Kasumi-1 (cell line): ENCODE results near the gene PEX13.
"Not testable (repeated sequence)": the region's sequence is repeated elsewhere in the genome, so short reads cannot be mapped to it uniquely, and the experiment has no call there.

Experiments
- DNase-seq, 2 experiments: peaks; one replicate each; lab custom pipeline; 2025; lab: John Stamatoyannopoulos, UW

The PEX13 gene

DNA sequence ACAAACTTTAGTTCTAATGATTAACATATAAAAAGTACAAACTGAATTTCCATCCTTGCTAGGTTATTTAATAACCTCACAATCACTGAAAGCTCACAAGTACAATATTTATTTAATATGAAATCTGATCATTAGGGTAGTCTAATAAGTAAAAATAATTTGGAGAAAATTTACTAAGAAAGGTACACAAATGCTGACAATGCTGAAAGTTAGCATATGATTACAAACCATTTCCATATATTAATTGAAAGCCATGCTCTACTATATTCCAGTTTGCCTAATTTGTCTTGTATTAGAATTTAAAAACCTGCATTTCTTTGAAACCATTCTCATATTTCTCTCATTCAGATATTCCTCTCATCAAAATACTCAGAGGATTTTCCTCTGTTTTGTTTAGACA lies 8.2 kb upstream of the PEX13 start:
- DNase-seq, result no peak

DNA sequence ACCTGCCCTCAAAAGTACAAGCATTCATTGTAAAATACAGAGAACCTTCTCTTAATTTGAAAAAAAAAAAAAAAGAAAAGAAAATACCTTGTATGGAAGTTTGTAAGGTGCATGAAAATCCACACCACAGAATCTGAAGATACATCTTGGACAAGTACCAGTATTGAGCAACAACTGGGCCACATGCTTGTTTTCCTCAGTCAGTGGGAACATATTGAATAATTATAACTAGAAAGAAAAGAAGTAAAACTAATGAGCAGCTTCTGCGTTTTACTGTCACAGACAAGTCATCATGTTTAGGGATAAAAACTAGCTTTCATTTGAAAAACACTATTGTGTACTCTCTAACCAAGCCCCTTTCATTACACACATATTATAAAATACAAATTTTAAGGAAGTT lies 5.8 kb upstream of the PEX13 start:
- no peak for DNase-seq

DNA sequence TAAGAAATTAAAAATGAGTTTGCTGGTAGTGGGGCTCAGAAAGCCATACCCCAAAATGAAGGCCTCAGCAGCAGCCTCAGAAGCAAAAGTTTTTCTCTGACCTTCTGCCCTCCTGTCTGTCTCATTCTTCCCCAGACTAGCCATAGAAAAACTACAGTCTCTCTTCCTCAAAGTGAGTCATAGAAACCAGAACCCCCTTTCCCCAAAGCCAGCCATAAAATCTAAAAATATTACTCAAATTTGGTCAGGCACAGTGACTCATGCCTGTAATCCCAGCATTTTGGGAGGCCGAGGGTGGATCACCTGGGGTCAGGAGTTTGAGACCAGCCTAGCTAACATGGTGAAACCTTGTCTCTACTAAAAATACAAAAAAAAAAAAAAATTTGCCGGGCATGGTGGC lies 5.2 kb upstream of the PEX13 start:
- DNase-seq, result peak; percentile 48 to 65

DNA sequence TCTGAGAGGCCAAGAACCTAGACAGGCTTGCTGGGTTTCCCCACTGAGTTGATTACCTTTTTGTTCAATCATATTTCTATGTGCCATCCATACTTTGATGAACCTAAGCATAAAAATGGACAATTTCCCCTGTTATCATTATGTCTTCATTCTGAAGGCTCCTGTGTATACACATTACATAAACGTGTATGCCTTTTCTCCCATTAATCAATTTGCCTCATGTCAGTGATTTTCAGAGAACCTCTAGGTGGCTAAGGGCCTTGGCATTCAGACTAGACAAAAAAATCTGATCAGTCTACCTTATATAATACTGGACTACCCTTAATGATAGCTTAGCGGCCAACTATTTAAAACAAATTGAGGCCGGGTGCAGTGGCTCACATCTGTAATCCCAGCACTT lies 4.1 kb upstream of the PEX13 start:
- no peak for DNase-seq

DNA sequence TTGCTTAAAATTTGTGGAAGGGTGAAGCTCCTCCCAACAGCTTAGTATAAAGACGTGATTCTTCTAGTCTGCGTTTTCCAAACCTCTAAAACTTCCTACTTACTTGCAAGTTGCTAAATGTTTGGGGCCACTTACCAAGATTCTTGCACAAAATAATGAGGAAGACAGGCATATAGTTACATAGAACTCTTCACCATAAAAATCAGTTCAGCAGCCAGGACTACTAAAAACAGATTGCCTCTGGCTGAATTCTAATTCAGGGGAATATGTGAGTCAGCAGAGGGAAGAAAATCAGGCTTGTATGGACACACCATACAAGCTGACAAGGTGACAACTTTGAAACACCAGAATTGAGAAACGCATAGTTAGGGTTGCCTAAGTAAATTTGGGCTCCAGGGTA lies 2.8 kb upstream of the PEX13 start:
- no peak for DNase-seq

DNA sequence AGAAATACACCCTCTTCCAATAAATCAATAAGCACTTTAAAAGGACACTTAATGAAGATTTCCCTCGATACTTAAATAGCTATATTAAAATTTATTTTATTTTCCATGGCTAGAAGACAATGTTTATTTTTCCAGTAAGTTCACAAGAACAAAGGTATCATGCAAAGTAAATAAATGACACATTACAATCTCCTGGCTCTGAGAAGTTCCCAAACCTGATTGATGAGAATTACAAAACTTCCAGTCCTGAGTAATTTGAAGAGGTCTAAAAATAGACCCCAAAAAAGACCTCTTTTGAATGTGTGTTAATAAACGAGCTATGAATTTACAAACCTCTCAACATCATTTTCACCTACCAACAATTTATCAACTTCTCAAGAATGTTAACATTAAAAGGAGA lies 1.5 kb upstream of the PEX13 start:
- no peak for DNase-seq

DNA sequence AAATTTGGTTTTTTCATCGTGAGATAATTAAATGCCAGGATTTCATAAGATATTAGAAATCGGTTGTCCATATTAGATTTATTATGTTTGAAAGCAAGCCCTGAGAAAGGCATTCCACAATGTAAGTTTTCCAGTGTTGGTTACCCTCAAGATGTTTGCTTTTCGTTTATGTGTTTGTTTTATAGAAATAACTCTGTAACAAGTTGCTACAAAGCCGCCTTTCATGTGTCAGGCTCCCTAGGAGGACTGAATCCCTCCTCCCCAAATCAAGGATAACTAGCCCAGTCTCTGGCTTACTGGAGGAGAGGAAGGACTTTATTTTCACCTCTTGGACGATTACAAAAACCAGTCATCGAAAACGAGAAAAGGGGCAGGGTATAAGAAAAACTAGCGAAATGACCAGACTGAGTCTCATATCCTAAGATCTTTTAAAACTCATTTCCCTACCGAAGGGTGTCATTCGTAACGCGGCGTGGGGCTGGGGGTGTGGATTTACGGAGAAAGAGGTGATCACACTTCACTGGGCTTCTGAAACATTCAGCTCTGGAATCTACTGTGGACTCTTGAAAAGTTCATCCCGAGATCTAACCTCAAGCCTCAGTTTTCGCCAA lies 1.0 kb upstream of the PEX13 start:
- DNase-seq, result peak in 1 of 2 experiments; percentile 41

DNA sequence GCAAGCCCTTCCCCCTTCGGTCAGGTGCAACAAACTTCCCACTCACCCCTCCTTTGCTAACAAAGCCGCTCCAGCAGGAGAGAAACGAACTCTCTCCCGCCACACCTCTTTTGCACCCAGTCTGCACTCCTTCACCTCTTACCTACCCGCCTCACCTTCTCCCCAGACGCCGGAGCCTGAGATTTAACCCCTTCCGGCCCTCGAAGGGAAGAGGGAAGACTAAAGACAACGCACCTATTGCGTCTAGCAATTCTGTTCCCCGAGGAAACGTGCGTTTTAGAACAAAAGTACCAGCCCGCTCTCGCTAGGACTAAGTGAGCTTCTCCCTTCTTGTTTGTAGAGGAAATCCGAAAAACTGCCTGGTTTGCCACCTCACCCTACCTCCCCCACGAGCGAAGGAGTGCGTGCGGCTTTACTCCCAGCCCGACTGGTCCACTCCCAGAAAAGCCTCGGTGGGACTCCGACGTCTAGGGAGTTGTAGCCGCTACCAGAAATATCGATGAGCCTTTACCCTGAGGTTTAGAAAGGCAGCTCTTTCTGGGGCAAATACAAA lies 441 bp upstream of the PEX13 start:
- peak; percentile 92 to 93 for DNase-seq

DNA sequence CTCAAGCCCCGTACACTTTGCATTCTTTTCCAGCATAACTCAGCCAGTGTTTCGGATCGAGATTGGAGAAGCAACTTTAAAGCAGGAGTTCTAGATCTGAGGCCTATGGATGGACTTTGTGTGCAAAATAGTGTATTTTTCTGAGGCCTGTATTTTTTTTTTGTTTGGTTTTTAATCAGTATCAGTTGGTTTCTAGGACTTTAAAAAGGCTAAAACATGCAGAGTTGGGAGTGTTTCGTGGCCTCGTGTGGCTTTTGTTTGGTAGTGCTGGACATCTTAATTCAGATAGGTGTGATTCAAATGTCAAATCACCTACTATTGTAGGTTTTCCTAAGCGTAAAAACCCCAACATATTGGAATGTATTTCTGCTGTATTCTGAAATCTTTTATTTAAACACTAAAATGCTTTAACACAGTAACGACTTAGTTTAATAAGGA lies 817 bp downstream of the PEX13 start:
- peak in 1 of 2 experiments; percentile 69 for DNase-seq

DNA sequence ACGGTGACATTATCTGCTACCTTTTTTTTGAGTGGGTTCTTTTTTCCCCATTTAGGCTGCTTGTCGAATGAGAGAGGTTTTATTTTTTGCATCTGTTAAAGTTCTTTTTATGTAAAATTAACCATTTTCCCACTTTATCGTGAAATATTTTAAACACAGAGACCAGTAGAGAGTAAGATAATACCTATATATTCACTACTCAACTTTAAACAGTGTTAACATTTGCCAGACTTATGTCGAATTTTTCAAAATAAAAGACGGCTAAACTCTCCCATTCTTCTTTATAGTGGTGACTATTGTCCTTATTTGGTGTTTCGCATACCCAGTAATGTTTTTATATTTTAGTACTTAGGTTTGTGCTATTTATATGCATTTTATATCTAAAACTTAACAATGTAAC lies 1.3 kb downstream of the PEX13 start:
- peak in 1 of 2 experiments; percentile 8 for DNase-seq

DNA sequence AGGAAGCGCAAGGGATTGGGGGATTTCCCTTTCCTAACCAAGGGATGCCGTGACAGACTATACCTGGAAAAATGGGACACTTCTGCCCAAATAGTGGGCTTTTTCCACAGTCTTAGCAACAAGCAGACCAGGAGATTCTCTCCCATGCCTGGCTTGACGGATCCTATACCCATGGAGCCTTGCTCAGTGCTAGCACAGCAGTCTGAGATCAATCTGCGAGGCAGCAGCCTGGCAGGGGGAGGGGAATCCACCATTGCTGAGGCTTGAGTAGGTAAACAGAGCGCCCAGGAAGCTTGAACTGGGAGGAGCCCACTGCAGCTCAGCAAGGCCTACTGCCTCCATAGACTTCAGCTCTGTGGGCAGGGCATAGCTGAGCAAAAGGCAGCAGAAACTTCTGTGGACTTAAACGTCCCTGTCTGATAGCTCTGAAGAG lies 3.7 kb downstream of the PEX13 start:
- no peak for DNase-seq

DNA sequence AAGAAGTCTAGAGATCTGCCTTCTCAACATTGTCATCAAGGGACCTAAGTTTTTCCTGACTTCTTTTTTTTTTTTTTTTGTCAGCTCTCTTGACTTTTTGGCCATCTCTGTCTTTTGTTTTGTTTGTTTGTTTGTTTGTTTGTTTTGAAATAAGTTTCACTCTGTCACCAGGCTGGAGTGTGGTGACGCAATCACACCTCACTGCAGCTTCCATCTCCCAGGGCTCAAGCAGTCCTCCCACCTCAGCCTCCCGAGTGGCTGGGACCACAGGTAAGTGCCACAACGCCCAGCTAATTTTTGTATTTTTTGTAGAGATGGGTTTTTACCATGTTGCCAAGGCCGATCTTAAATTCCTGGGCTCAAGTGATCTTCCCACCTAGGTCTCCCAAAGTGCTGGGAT lies 6.2 kb downstream of the PEX13 start:
- DNase-seq, result no peak

DNA sequence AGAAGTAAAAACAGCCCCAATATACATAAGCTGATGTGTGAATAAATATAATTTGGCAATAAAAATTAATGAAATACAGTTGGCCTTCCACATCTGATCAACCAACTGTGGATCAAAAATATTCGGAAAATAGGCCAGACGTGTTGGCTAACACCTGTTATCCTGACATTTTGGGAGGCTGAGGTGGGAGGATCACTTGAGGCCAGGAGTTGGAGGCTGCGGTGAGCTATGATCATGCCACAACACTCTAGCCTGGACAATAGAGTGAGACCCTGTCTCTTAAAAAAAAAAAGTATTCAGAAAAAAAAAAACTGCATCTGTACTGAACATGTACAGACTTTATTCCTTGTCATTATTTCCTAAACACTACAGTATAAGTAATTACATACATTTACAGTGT lies 12.0 kb downstream of the PEX13 start:
- no peak for DNase-seq

DNA sequence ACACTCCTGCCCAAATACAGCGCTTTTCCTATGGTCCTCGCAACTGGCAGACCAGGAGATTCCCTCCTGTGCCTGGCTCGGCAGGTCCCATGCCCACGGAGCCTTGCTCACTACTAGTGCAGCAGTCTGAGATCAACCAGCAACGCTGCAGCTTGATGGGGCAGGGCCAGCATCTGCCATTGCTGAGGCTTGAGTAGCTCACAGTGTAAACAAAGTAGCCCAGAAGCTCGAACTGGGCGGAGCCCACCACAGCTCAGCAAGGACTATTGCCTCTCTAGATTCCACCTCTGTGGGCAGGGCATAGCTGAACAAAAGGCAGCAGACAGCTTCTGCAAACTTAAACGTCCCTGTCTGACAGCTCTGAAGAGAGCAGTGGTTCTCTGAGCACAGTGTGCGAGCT lies 17.1 kb downstream of the PEX13 start:
- DNase-seq, result not testable (repeated sequence)

DNA sequence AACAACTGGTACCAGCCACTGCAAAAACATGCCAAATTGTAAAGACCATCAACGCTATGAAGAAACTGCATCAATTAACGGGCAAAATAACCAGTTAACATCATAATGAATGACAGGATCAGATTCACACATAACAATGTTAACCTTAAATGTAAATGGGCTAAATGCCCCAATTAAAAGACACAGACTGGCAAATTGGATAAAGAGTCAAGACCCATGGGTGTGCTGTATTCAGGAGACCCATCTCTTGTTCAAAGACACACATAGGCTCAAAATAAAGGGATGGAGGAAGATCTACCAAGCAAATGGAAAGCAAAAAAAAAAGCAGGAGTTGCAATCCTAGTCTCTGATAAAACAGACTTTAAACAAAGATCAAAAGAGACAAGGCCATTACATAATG lies 19.1 kb downstream of the PEX13 start:
- DNase-seq, result not testable (repeated sequence)

DNA sequence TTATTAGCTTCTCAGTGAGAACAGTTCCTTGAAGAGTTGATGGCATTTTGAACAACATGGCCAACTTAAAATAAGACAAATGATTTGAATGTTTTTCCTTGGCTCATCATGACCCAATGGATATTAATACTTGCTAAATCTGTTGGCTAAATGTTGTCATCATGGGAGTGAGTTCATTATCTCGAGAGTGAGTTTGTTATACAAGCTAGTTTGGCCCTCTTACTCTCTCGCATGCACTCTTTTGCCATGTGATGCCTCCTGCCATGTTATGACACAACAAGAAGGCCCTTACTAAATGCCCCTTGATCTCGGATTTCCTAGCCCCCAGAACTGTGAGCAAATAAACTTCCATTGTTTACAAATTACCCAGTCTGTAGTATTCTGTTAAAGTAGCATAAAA lies 25.3 kb downstream of the PEX13 start:
- no peak for DNase-seq

DNA sequence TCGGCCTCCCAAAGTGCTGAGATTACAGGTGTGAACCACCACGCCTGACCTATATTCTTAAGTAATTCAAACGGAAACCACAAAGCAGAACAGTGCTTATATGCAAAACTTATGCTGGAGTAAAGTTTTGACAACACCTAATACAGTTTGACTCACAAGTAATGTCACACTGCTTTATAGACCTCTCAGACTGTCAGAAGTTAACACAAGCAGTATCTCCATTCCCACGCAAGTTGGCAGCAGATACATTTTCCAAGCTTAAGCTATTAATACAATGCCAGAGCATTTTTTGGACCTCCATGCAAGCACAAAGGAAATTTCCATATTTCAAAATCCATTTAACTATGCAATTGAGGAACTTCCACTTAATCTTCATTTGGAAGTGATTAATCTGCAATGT lies 27.1 kb downstream of the PEX13 start:
- DNase-seq, result no peak

DNA sequence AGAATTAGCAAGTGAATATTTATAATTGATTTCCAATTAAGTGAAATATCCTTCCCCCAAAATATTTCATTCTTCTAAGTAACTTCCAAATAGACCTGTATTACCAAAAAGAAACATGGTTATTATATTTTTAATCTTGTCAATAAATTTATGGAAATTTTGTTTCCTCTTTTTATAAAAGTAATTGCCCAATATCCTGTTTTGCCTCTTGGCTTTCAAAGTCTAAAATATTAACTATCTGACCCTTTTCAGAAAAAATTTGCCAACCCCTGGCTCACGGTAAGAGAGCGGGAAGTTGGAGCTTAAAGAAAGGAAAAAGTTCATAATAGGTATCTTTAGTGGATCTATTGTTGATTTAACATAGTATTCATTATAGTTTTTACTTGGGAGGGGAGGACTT lies 27.7 kb downstream of the PEX13 start:
- no peak for DNase-seq

DNA sequence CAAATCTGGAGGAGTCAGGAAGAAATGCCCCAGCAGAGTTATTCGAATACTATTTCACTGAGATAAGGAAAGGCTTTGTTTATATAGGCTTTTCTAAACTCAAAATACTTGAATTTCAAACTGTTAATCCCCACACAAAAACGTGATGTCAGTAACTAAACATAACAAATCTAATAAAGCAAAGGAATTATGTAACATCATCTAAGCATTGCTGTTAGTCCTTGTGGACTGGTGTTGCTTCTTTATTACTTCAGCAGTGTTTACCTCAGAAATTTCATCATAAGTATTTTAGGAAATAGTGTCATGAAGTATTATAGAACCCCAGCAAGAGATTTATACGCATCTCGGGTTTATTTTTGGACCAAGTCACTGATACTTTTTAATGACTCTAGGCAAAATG lies 28.5 kb downstream of the PEX13 start:
- no peak for DNase-seq

DNA sequence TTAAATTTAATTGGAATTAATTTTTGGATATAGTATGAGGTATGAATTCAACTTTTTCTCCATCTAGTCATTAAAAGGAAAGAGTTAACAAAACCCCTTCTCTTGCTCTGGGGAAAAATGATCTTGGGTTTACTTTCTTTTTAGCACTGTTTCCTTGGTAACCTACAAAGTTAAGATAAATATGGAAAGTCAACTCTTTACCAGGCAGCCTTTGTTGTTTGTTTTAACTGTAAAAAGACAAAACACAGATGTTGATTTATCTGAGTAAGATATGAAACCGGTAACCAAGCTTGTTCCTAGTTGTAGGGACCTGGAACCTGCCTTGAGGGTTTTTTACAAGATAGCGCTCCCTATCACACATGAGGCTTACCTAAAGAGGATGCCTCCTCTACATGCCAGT lies 38.0 kb downstream of the PEX13 start:
- DNase-seq, result no peak

DNA sequence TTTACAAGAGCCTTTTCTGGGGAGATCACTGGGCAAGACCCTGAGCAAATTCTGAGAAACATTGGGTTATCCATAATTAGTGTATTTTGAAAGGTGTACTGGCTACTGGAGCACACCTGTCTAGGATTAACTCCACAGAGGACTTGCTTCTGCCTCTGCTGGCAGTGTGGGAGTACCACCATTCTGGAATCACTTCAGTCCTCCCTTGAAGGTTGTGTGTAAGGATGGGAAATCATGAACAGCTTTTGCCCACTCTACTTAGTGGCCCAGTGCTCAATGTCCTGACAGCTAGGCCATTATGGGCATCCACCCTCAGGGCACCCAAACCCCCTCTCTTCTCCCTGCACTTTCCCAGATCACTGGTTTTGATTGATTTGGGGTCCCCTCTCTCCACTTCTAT lies 40.0 kb downstream of the PEX13 start:
- DNase-seq, result no peak

DNA sequence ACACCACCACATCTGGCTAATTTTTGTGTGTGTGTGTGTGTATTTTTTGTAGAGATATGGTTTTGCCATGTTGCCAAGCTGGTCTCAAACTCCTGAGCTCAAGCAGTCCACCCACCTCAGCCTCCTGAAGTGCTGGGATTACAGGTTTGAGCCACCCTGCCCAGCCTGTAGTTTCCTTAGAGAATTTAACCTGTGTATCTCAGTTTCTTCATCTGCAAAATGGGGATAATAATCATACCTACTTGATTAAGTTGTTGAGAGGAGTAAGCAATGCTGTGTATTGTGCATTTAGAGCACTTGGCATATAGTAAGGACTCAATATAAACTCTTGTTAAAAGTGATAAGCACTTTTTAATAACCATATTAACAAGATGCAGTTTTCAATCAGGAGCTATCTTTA lies 41.9 kb downstream of the PEX13 start:
- DNase-seq, result no peak

DNA sequence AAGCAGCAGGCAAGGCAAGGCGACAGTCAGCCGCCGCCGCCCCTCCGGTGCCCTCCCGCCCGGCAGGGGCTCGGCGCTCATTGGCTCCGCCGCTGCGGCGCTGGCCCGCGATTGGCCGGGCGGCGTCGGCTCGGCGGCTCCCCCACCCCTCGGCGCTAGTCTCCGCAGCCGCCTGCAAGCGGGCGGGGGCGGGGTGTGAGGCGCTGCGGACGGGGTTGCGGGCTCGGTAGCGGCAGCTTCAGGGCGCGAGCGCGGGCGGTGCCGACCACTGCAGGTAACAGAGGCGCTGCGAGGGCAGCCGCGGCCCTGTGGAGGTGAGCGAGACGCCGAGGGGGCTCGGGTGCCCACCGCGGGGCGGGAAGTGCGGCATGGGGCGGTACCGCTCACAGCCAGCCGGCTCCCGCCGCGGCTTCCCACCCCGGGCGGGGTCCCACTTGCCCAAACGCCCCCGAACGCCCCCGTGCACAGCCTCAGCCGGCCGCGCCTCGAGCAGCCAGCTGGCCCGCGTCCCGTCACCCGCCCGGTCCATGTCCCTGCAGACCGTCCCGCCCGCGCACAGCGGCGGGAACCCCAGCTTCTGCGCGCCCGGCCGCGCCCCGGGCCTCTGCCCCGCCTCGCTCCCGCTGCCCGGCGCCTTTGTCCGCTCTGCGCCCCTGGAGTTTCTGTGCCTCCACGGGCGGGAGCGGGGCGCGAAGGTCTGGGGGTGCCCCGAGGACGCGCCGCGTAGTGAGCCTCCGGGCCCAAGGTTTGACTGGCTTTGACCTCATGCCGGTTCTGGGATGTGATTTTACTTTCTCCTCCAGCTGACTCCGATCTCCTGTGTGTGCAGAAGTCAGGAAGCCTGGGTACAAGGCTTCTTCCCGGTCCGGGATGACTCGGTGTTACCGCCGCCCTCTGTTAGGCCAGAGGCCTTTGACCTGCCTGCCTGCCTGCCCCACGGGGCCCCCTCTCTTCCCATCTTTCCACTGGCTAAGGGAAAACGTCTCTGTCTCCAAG lies 48.5 kb downstream of the PEX13 start, which contains the start of gene SANBR:
Gene SANBR, plus strand, starts transcription at position 158 of the 996 bp plus-strand sequence. CDS start 4,480 bp downstream, outside the sequence.
- peak; percentile 91 to 93 for DNase-seq
